ENCODE data around the gene LCN12. TPM values are rescaled to one million over a fixed set of nuclear protein-coding genes. Genes with fewer than 3 reads are reported as not detected.

LCN12 gene
- total and polyA plus RNA-seq, 4 donors = 0.71 to 3.3 (median 1.6) TPM; not detected in 1

DNA sequence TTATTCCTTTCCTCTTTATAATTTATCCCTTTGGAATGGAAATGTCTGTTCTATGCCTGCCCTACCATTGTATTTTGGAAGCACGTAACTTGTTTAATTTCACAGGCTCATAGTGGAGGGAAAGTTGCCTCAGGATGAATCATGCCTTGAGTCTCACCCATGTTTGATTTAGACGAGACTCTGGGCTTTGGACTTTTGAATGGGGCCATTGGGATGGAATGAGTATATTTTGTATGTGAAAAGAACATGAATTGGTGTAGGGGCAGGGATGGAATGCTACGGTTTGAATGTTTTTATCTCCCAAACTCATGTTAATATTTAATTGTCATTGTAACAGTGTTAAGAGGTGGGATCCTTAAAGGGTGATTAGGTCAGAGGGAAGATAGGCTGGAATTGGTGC lies 17.8 kb upstream of the LCN12 start:
- Histone ChIP-seq H3K27ac (ENCODE audit: low read depth in 1 of 2, low read length in 2 of 2) (no peak overlapping the region), H3K9me3 (ENCODE audit: control insufficient read depth, low read length) (no peaks in the 10 kb centered on the region), H3K4me1 (ENCODE audit: control insufficient read depth in 1 of 2, insufficient read depth in 2 of 2, low read length in 2 of 2) (no peaks in the 10 kb centered on the region), H3K36me3 (ENCODE audit: control insufficient read depth in 1 of 2, insufficient read depth in 2 of 2, low read length in 1 of 2) (peaks cover 0 to under 1% of the 10 kb centered on the region in 2 donors), H3K4me3 (ENCODE audit: low read length in 2 of 2) (no peak overlapping the region), H3K27me3 (ENCODE audit: control insufficient read depth in 1 of 2, insufficient read depth in 2 of 2, low read length in 1 of 2) (no peaks in the 10 kb centered on the region)
- ATAC-seq (ENCODE audit: low FRiP score) (no peak), DNase-seq (no peak)
- intact Hi-C loops (cut with DNase I) = no loop called here
- WGBS, 2 donors = 89 to 92% methylated on average over 3 of the region's 3 CpGs

- ATAC-seq (ENCODE audit: low FRiP score) (no peak), DNase-seq (no peak)
- no peaks in the 10 kb centered on the region for H3K4me1 ChIP-seq (ENCODE audit: control insufficient read depth in 1 of 2, insufficient read depth in 2 of 2, low read length in 2 of 2)
- intact Hi-C loops (cut with DNase I) = no loop called here
- H3K36me3 ChIP-seq (ENCODE audit: control insufficient read depth in 1 of 2, insufficient read depth in 2 of 2, low read length in 1 of 2) = peaks cover 0 to 4% of the 10 kb centered on the region in 2 donors
- H3K4me3 ChIP-seq (ENCODE audit: low read length in 2 of 2) = no peak overlapping the region
- H3K9me3 ChIP-seq (ENCODE audit: control insufficient read depth, low read length) = no peaks in the 10 kb centered on the region
- H3K27me3 ChIP-seq (ENCODE audit: control insufficient read depth in 1 of 2, insufficient read depth in 2 of 2, low read length in 1 of 2) = no peaks in the 10 kb centered on the region
- WGBS, 2 donors = 84 to 88% methylated on average over 3 of the region's 3 CpGs
- no peak overlapping the region for H3K27ac ChIP-seq (ENCODE audit: low read depth in 1 of 2, low read length in 2 of 2)
Observed at GRCh38 chr9:136935651-136936050, 16.4 kb upstream of the LCN12 start.

- no peaks in the 10 kb centered on the region for H3K9me3 ChIP-seq (ENCODE audit: control insufficient read depth, low read length)
- no peaks in the 10 kb centered on the region for H3K4me1 ChIP-seq (ENCODE audit: control insufficient read depth in 1 of 2, insufficient read depth in 2 of 2, low read length in 2 of 2)
- intact Hi-C loops (cut with DNase I) = no loop called here
- peaks cover 0 to 9% of the 10 kb centered on the region in 2 donors for H3K36me3 ChIP-seq (ENCODE audit: control insufficient read depth in 1 of 2, insufficient read depth in 2 of 2, low read length in 1 of 2)
- H3K27ac ChIP-seq (ENCODE audit: low read depth in 1 of 2, low read length in 2 of 2) = no peak overlapping the region
- no peak for DNase-seq
- ATAC-seq (ENCODE audit: low FRiP score) = no peak
- H3K27me3 ChIP-seq (ENCODE audit: control insufficient read depth in 1 of 2, insufficient read depth in 2 of 2, low read length in 1 of 2) = no peaks in the 10 kb centered on the region
- no peak overlapping the region for H3K4me3 ChIP-seq (ENCODE audit: low read length in 2 of 2)
- 91 to 92% methylated on average over 8 of the region's 8 CpGs for whole genome bisulfite sequencing, 2 donors
Observed at GRCh38 chr9:136936645-136937170, 15.4 kb upstream of the LCN12 start.

DNA sequence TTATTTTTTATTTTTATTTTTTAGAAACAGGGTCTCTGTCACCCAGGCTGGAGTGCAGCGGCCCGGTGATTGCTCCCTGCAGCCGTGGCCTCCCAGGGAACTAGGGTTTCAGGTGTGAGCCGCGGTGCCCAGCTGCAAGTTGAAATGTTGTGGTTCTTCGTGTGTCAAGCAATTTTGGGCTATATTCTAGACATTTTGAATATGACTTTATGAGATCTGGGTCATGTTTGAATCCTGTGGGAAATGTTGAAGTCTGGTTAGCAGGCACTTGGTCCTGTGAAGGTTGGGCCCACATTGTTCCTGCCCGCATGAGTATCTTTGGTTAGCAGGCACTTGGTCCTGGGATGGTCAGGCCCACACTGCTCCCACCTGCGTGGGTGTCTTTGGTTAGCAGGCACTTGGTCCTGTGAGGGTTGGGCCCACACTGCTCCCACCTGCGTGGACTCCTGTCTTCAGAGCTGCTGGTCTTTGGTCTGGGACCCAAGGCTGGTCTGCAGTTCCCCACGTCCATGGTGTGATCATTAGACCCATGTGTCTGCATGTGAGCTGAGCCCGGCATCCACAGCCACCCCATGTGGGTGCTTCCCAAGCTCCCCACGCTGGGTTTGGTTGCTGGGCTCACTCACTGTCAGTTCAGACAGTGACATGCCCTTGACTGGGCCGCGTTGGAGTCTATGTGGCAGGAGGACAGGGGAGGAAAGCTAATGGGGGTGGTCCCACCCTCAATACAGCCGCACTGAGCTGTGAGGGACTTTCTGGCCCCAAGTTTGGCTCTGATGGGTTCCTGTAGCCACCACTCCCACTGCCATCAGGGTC lies 14.7 kb upstream of the LCN12 start:
- DNase-seq = no peak
- Histone ChIP-seq H3K36me3 (ENCODE audit: control insufficient read depth in 1 of 2, insufficient read depth in 2 of 2, low read length in 1 of 2) (peaks cover 0 to 11% of the 10 kb centered on the region in 2 donors), H3K27me3 (ENCODE audit: control insufficient read depth in 1 of 2, insufficient read depth in 2 of 2, low read length in 1 of 2) (no peaks in the 10 kb centered on the region), H3K4me3 (ENCODE audit: low read length in 2 of 2) (no peak overlapping the region), H3K9me3 (ENCODE audit: control insufficient read depth, low read length) (no peaks in the 10 kb centered on the region), H3K27ac (ENCODE audit: low read depth in 1 of 2, low read length in 2 of 2) (no peak overlapping the region), H3K4me1 (ENCODE audit: control insufficient read depth in 1 of 2, insufficient read depth in 2 of 2, low read length in 2 of 2) (no peaks in the 10 kb centered on the region)
- intact Hi-C loops (cut with DNase I) = no loop called here
- WGBS, 2 donors = 94 to 95% methylated on average over 15 of the region's 15 CpGs
- ATAC-seq (ENCODE audit: low FRiP score) = no peak

- DNase-seq = no peak
- WGBS, 2 donors = 78 to 82% methylated on average over 28 of the region's 28 CpGs
- Histone ChIP-seq H3K27me3 (ENCODE audit: control insufficient read depth in 1 of 2, insufficient read depth in 2 of 2, low read length in 1 of 2) (no peaks in the 10 kb centered on the region), H3K4me3 (ENCODE audit: low read length in 2 of 2) (no peak overlapping the region), H3K36me3 (ENCODE audit: control insufficient read depth in 1 of 2, insufficient read depth in 2 of 2, low read length in 1 of 2) (peaks cover 0 to 11% of the 10 kb centered on the region in 2 donors), H3K9me3 (ENCODE audit: control insufficient read depth, low read length) (no peaks in the 10 kb centered on the region), H3K4me1 (ENCODE audit: control insufficient read depth in 1 of 2, insufficient read depth in 2 of 2, low read length in 2 of 2) (no peaks in the 10 kb centered on the region), H3K27ac (ENCODE audit: low read depth in 1 of 2, low read length in 2 of 2) (no peak overlapping the region)
- no peak for ATAC-seq (ENCODE audit: low FRiP score)
- intact Hi-C loops (cut with DNase I) = no loop called here
Observed at GRCh38 chr9:136939431-136939995, 12.6 kb upstream of the LCN12 start.

DNA sequence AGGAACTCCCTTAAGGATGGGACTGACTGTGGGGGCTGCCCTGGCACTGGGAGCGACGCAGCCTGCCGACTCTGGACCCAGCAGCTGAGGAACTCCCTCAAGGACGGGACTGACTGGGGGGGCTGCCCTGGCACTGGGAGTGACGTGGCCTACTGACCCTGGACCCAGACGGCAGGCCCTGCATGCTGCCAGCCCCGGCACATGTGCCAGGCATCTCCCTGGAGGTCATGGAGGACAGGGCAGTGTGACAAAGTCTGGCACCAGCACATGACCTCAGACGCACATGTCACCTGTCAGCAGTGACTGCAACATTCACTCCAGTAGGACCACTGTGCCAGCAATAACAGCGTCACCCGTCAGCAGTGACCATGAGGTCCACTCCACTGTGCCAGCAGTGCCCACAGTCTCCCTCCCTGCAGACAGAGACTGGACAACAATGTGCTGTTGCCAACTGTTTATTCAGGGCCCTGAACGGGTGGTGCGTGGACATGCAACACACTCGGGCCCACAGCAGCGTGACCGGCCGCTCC lies 12.0 kb upstream of the LCN12 start:
- no peak overlapping the region for H3K4me3 ChIP-seq (ENCODE audit: low read length in 2 of 2)
- intact Hi-C loops (cut with DNase I) = loop anchor here (5.0 to 10.0 kb wide), 4 partner anchors 55 to 155 kb away; partner anchors contain the start of genes TRAF2 (in 2 of the 2), MAMDC4 (in 1 of the 2) and TMEM141 (in 1 of the 2)
- peak in 1 of 2 donors; percentile 77 for DNase-seq
- no peaks in the 10 kb centered on the region for H3K4me1 ChIP-seq (ENCODE audit: control insufficient read depth in 1 of 2, insufficient read depth in 2 of 2, low read length in 2 of 2)
- H3K27ac ChIP-seq (ENCODE audit: low read depth in 1 of 2, low read length in 2 of 2) = no peak overlapping the region
- 23 to 26% methylated on average over 16 of the region's 16 CpGs for WGBS, 2 donors
- no peaks in the 10 kb centered on the region for H3K27me3 ChIP-seq (ENCODE audit: control insufficient read depth in 1 of 2, insufficient read depth in 2 of 2, low read length in 1 of 2)
- H3K9me3 ChIP-seq (ENCODE audit: control insufficient read depth, low read length) = no peaks in the 10 kb centered on the region
- H3K36me3 ChIP-seq (ENCODE audit: control insufficient read depth in 1 of 2, insufficient read depth in 2 of 2, low read length in 1 of 2) = peaks cover 0 to 11% of the 10 kb centered on the region in 2 donors
- ATAC-seq (ENCODE audit: low FRiP score) = peak; percentile 8

GRCh38 chr9:136940526-136941230 lies 11.4 kb upstream of the LCN12 start:
- DNase-seq (peak; percentile 44 to 74), ATAC-seq (ENCODE audit: low FRiP score) (no peak)
- WGBS, 2 donors = 89% methylated on average over 39 to 42 of the region's 42 CpGs
- H3K4me1 ChIP-seq (ENCODE audit: control insufficient read depth in 1 of 2, insufficient read depth in 2 of 2, low read length in 2 of 2) = no peaks in the 10 kb centered on the region
- H3K4me3 ChIP-seq (ENCODE audit: low read length in 2 of 2) = no peak overlapping the region
- no peak overlapping the region for H3K27ac ChIP-seq (ENCODE audit: low read depth in 1 of 2, low read length in 2 of 2)
- H3K36me3 ChIP-seq (ENCODE audit: control insufficient read depth in 1 of 2, insufficient read depth in 2 of 2, low read length in 1 of 2) = peaks cover 0 to 11% of the 10 kb centered on the region in 2 donors
- intact Hi-C loops (cut with DNase I) = loop anchor here (5.0 to 10.0 kb wide), 4 partner anchors 56 to 156 kb away; partner anchors contain the start of genes TRAF2 (in 2 of the 2), MAMDC4 (in 1 of the 2) and TMEM141 (in 1 of the 2)
- H3K9me3 ChIP-seq (ENCODE audit: control insufficient read depth, low read length) = no peaks in the 10 kb centered on the region
- no peaks in the 10 kb centered on the region for H3K27me3 ChIP-seq (ENCODE audit: control insufficient read depth in 1 of 2, insufficient read depth in 2 of 2, low read length in 1 of 2)

All from aorta (tissue), 5 donors.